Measurements from ENCODE around the gene AMER1.
"Not testable (repeated sequence)": the region's sequence is repeated elsewhere in the genome, so short reads cannot be mapped to it uniquely, and the experiment has no call there.

Gene AMER1

DNA sequence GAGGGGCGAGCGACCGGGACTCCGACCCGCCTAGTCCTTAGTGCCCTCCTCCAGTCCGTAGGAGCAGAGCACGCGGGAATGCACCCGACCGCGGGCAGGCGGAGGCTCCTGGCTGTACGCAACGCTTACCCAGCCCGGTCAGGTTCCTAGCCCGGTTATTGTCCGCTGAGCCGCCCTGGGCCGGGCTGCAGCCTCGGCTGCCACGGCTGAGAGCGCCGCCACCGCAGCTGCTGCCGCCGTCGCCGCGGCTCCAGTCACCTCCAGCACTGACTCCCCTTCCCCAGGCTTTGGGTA lies at the start of gene AMER1:
Gene AMER1, minus strand, starts transcription at position 268 of the 294 bp plus-strand sequence. CDS start 12,422 bp downstream, outside the sequence.
- peak within 1 kb of the TSS; percentile 74 for H3K27ac ChIP-seq (ENCODE audit: low read length)
- TF ChIP-seq, protein P1, sequence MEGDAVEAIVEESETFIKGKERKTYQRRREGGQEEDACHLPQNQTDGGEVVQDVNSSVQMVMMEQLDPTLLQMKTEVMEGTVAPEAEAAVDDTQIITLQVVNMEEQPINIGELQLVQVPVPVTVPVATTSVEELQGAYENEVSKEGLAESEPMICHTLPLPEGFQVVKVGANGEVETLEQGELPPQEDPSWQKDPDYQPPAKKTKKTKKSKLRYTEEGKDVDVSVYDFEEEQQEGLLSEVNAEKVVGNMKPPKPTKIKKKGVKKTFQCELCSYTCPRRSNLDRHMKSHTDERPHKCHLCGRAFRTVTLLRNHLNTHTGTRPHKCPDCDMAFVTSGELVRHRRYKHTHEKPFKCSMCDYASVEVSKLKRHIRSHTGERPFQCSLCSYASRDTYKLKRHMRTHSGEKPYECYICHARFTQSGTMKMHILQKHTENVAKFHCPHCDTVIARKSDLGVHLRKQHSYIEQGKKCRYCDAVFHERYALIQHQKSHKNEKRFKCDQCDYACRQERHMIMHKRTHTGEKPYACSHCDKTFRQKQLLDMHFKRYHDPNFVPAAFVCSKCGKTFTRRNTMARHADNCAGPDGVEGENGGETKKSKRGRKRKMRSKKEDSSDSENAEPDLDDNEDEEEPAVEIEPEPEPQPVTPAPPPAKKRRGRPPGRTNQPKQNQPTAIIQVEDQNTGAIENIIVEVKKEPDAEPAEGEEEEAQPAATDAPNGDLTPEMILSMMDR (IDR thresholded peaks at IDR 0.05; ENCODE audit: low read depth, low read length): no peak
- TF ChIP-seq EZH2phosphoT487 (IDR thresholded peaks at IDR 0.05; ENCODE audit: low read depth): no peak
- peaks cover 11% of the 10 kb centered on the region for H3K4me1 ChIP-seq (ENCODE audit: low read length)
- H3K27me3 ChIP-seq (ENCODE audit: low read depth, low read length): no peaks in the 10 kb centered on the region
- H4K20me1 ChIP-seq (ENCODE audit: insufficient read depth, low read length): no peaks in the 10 kb centered on the region
- H3K9me3 ChIP-seq (ENCODE audit: insufficient read depth, low read length): no peaks in the 10 kb centered on the region
- peak within 1 kb of the TSS; percentile 87 for H3K9ac ChIP-seq (ENCODE audit: low read length)
- H3K4me2 ChIP-seq (ENCODE audit: low read length): peak within 1 kb of the TSS; percentile 83
- no peaks in the 10 kb centered on the region for H3K36me3 ChIP-seq (replicated peaks; ENCODE audit: low read depth, low read length)
- peaks cover 39% of the 10 kb centered on the region for H3K79me2 ChIP-seq (ENCODE audit: low read length)
- H3K4me3 ChIP-seq (ENCODE audit: low read length): peak within 1 kb of the TSS; percentile 88
- H2AFZ ChIP-seq (ENCODE audit: low read depth, low read length): peak within 1 kb of the TSS; percentile 63; the same call in 1 of the 2 replicates

DNA sequence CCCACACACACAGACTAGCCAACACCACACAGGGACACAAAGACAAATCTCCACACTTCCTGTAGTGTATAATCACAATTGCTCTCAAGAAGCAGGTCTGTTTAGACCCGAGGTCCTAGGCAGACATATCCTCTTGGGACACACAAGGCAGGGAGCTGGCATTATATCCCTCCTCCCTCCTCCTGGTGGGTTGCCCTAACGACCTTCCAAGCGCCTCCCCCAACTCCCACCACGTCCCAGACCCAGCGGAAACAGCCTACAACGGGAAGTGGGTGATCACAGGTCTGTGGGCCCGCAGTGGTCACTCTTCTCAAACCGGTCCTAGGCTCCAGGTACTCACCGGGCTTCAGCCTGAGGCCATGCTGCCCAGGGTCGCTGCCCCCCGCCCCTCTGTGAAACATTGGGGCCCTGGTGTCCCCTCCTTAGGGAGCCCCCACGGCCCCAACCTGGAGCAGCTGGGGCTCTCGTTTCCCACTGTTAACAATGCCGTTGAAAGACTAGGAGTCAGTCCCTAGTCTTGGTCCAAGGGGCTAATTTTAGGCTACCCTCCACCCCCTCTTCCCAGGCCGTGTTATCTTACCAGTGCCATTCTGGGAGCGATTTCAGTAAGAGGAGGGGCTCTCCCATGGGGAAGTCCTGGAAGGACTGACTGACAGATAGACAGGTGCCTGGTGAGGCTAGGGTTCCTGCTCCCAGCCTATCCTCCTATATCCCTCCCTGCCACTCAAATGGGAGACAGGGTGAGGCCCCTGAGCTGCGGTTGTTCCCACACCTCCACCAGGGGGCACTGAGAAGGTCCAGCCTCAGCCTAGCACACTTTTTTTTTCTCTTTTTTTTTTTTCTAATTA lies 24.8 kb upstream of the AMER1 start, which contains the start of gene ASB12:
Gene ASB12, minus strand, starts transcription at position 485 of the 848 bp plus-strand sequence. CDS start 4,957 bp downstream, outside the sequence.
- TF ChIP-seq, protein P1 (IDR thresholded peaks at IDR 0.05; ENCODE audit: low read depth, low read length): no peak
- TF ChIP-seq EZH2phosphoT487 (IDR thresholded peaks at IDR 0.05; ENCODE audit: low read depth): no peak
- H3K36me3 ChIP-seq (replicated peaks; ENCODE audit: low read depth, low read length): no peaks in the 10 kb centered on the region
- H3K4me1 ChIP-seq (ENCODE audit: low read length): no peaks in the 10 kb centered on the region
- H3K9ac ChIP-seq (ENCODE audit: low read length): no peak within 1 kb of the TSS
- no peaks in the 10 kb centered on the region for H4K20me1 ChIP-seq (ENCODE audit: insufficient read depth, low read length)
- H3K27me3 ChIP-seq (ENCODE audit: low read depth, low read length): no peaks in the 10 kb centered on the region
- H2AFZ ChIP-seq (ENCODE audit: low read depth, low read length): no peak within 1 kb of the TSS
- no peak within 1 kb of the TSS for H3K4me3 ChIP-seq (ENCODE audit: low read length)
- no peaks in the 10 kb centered on the region for H3K9me3 ChIP-seq (ENCODE audit: insufficient read depth, low read length)
- no peak within 1 kb of the TSS for H3K27ac ChIP-seq (ENCODE audit: low read length)
- H3K4me2 ChIP-seq (ENCODE audit: low read length): no peak within 1 kb of the TSS
- no peaks in the 10 kb centered on the region for H3K79me2 ChIP-seq (ENCODE audit: low read length)

DNA sequence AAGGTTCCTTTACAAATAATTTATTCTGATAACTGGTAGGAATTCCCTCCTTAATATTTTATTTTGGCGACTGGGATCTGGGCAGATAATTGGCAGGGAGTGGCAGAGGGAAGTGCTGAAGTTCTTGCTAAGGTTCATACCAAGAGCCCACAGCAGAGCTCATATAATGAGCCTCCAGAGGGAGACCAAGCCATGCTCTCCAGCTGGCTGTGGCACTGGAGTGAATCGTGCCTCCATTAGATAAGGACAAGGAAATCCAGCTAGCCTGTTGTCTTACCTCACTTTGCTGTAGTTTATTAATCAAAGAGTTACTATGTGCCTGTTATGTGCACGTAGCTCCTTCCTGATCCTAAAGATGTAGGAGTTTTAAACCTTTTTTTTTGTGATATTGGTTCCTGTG lies 23.6 kb upstream of the AMER1 start:
- Histone ChIP-seq H2AFZ (ENCODE audit: low read depth, low read length) (no peak overlapping the region), H3K9me3 (ENCODE audit: insufficient read depth, low read length) (no peaks in the 10 kb centered on the region), H3K4me3 (ENCODE audit: low read length) (no peak overlapping the region), H3K27ac (ENCODE audit: low read length) (no peak overlapping the region), H3K27me3 (ENCODE audit: low read depth, low read length) (no peaks in the 10 kb centered on the region), H3K4me1 (ENCODE audit: low read length) (no peaks in the 10 kb centered on the region), H3K79me2 (ENCODE audit: low read length) (no peaks in the 10 kb centered on the region), H3K4me2 (ENCODE audit: low read length) (no peak overlapping the region), H4K20me1 (ENCODE audit: insufficient read depth, low read length) (no peaks in the 10 kb centered on the region), H3K36me3 (replicated peaks; ENCODE audit: low read depth, low read length) (no peaks in the 10 kb centered on the region), H3K9ac (ENCODE audit: low read length) (no peak overlapping the region)
- no peak for TF ChIP-seq EZH2phosphoT487 (IDR thresholded peaks at IDR 0.05; ENCODE audit: low read depth)
- TF ChIP-seq, protein P1 (IDR thresholded peaks at IDR 0.05; ENCODE audit: low read depth, low read length): no peak

DNA sequence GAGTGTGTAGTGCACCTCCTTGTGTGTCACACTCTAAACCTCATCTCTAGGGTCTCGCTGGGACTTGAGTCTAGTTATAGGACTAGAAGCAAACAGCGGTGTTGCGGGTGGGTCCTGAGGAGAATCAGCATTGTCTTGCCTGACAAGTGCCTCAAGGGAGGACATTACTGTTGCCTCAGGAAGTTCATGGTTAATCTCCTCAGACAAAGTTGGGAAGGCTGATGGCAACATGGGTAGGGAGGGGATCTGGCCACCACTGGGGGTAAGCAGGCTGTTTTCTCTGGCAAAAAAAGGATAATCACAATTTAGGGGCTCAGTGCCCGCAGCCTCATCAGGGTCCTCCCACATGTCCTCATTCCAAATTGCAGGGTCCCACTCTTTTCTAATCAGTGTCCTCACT lies 12.5 kb upstream of the AMER1 start:
- H4K20me1 ChIP-seq (ENCODE audit: insufficient read depth, low read length): no peaks in the 10 kb centered on the region
- no peaks in the 10 kb centered on the region for H3K27me3 ChIP-seq (ENCODE audit: low read depth, low read length)
- no peak for TF ChIP-seq EZH2phosphoT487 (IDR thresholded peaks at IDR 0.05; ENCODE audit: low read depth)
- TF ChIP-seq, protein P1 (IDR thresholded peaks at IDR 0.05; ENCODE audit: low read depth, low read length): no peak
- no peak overlapping the region for H3K4me2 ChIP-seq (ENCODE audit: low read length)
- no peak overlapping the region for H3K4me3 ChIP-seq (ENCODE audit: low read length)
- no peak overlapping the region for H2AFZ ChIP-seq (ENCODE audit: low read depth, low read length)
- no peaks in the 10 kb centered on the region for H3K4me1 ChIP-seq (ENCODE audit: low read length)
- H3K36me3 ChIP-seq (replicated peaks; ENCODE audit: low read depth, low read length): no peaks in the 10 kb centered on the region
- H3K27ac ChIP-seq (ENCODE audit: low read length): no peak overlapping the region
- H3K9ac ChIP-seq (ENCODE audit: low read length): no peak overlapping the region
- H3K9me3 ChIP-seq (ENCODE audit: insufficient read depth, low read length): no peaks in the 10 kb centered on the region
- H3K79me2 ChIP-seq (ENCODE audit: low read length): no peaks in the 10 kb centered on the region

DNA sequence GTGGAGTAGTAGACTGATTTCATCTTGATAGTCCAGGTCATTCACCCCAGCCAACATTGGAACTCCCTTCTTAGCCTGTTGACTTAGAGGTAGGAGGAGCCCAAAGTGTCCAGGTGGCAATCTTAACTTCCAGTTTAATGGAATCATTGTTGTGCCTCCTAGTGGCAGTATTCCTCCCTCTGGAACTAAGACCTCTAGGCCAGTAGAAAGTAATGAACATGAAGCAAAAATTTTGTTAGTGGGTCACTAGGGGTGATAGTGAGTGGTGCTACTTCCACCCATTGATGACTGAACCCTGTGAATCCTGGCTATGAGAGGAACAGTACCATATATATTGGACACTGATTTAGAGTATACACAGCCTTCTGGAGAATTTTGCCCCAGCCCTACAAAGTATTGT lies 8.5 kb upstream of the AMER1 start:
- H3K9me3 ChIP-seq (ENCODE audit: insufficient read depth, low read length); H3K27me3 ChIP-seq (ENCODE audit: low read depth, low read length); H3K4me2 ChIP-seq (ENCODE audit: low read length); H4K20me1 ChIP-seq (ENCODE audit: insufficient read depth, low read length); H3K36me3 ChIP-seq (replicated peaks; ENCODE audit: low read depth, low read length); H3K4me1 ChIP-seq (ENCODE audit: low read length); H3K9ac ChIP-seq (ENCODE audit: low read length); H3K4me3 ChIP-seq (ENCODE audit: low read length); H3K27ac ChIP-seq (ENCODE audit: low read length); H2AFZ ChIP-seq (ENCODE audit: low read depth, low read length); H3K79me2 ChIP-seq (ENCODE audit: low read length): not testable (repeated sequence)

Measured in OCI-LY3 (cell line).